ENCODE measurements around the gene PDIK1L. TPM values are rescaled to one million over a fixed set of nuclear protein-coding genes. Genes with fewer than 3 reads are reported as not detected.

The PDIK1L gene
- total RNA-seq, 1 experiment from 2014 or later, result 7.6 TPM

DNA sequence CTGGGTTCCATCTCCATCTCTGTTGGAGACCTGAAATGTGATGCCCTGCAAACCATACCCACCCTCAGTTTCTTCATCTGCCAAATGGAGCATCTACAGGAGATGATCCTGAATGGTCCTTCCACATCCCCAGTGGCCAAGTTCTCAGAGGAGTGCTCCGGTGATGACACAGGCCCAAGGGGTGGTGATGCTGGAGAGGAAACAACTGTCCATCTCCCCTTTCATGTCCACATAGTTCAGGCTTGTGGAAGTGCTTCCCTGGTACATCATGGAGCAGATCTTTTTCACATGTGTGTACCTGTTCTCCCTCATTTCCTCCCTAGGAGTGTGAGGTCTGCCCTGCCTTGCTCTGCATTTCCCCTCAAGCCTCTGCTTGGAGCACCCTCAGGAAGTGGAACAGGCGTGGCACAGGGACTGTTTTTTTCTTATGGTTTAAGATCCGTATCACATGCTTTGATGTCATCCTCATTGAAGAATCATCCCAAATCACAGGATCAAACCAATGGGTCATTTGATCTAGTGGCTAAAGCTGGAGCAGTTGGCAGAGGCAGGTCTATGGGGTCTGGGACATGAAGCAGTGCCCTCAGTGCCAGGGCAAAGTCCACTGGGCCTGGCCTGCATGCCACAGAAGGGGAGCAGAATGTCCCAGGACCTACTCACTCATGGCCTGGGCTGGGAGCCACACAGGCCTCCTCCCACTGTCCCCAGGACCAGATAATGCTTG lies 36.0 kb upstream of the PDIK1L start:
- H2AFZ ChIP-seq, result no peak overlapping the region

DNA sequence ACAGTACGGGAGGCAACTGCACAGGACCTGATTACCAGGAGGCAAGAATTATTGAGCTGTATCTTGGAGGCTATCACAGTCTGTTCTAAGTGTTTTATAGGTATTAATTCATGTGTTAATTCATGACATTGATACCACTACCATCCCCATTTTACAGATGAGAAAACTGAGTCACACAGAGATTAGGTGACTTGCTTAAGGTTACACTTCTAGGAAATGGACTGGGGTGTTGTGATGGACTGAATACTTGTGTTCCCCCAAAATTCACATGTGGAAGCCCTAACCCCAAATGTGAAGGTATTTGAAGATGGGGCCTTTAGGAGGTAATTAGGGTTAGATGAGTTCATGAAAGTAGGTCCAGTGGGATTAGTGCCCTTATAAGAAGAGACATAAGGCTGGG lies 34.1 kb upstream of the PDIK1L start:
- no peak overlapping the region for H3K4me2 ChIP-seq
- TF ChIP-seq EZH2 (IDR thresholded peaks at IDR 0.05; ENCODE audit: low read depth), result no peak
- TF ChIP-seq, protein P1, sequence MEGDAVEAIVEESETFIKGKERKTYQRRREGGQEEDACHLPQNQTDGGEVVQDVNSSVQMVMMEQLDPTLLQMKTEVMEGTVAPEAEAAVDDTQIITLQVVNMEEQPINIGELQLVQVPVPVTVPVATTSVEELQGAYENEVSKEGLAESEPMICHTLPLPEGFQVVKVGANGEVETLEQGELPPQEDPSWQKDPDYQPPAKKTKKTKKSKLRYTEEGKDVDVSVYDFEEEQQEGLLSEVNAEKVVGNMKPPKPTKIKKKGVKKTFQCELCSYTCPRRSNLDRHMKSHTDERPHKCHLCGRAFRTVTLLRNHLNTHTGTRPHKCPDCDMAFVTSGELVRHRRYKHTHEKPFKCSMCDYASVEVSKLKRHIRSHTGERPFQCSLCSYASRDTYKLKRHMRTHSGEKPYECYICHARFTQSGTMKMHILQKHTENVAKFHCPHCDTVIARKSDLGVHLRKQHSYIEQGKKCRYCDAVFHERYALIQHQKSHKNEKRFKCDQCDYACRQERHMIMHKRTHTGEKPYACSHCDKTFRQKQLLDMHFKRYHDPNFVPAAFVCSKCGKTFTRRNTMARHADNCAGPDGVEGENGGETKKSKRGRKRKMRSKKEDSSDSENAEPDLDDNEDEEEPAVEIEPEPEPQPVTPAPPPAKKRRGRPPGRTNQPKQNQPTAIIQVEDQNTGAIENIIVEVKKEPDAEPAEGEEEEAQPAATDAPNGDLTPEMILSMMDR (conservative IDR thresholded peaks at IDR 0.05), result no peak
- no peak overlapping the region for H3K4me3 ChIP-seq
- POLR2A ChIA-PET (ENCODE audit: unreplicated experiment), result interaction anchor here (0.6 kb wide), 1 partner anchor 100 kb away, joined by 4 read pairs; no protein-coding TSS in a partner anchor
- CTCF ChIA-PET, result no interaction called here
- no peaks in the 10 kb centered on the region for H3K9me2 ChIP-seq (ENCODE audit: insufficient read depth)
- H3K79me2 ChIP-seq (ENCODE audit: low read depth), result no peaks in the 10 kb centered on the region
- no peaks in the 10 kb centered on the region for H3K27me3 ChIP-seq (ENCODE audit: insufficient read depth, low read depth)
- BruUV-seq (replicated peaks), result no TSS peak
- peaks cover 36% of the 10 kb centered on the region for H3K4me1 ChIP-seq (replicated peaks; ENCODE audit: insufficient read depth)
- H3K9me3 ChIP-seq (ENCODE audit: insufficient read depth, low read depth), result no peaks in the 10 kb centered on the region
- no peak for DNase-seq
- H2AFZ ChIP-seq, result no peak overlapping the region
- intact Hi-C loops (cut with micrococcal nuclease; ENCODE audit: unreplicated experiment), result no loop called here
- no peaks in the 10 kb centered on the region for H3K36me3 ChIP-seq (ENCODE audit: low read depth)
- peaks cover 14% of the 10 kb centered on the region; the same call in 1 of the 2 replicates for H3F3A ChIP-seq (ENCODE audit: insufficient read depth, low read depth)
- no peak overlapping the region for H3K27ac ChIP-seq
- H4K20me1 ChIP-seq (ENCODE audit: insufficient read depth), result no peaks in the 10 kb centered on the region

More for the DNA sequence above, 36.0 kb upstream of the PDIK1L start:
- H3K9me3 ChIP-seq (ENCODE audit: insufficient read depth, low read depth), result no peaks in the 10 kb centered on the region
- no peaks in the 10 kb centered on the region for H3K79me2 ChIP-seq (ENCODE audit: low read depth)
- ChIA-PET CTCF (interaction anchor here (0.6 kb wide), 1 partner anchor 64 kb away, joined by 3 read pairs; no protein-coding TSS in a partner anchor), POLR2A (ENCODE audit: unreplicated experiment) (no interaction called here)
- TF ChIP-seq, protein P1 (conservative IDR thresholded peaks at IDR 0.05), result no peak
- H3K4me2 ChIP-seq, result no peak overlapping the region
- H4K20me1 ChIP-seq (ENCODE audit: insufficient read depth), result no peaks in the 10 kb centered on the region
- no peak for DNase-seq
- H3K4me3 ChIP-seq, result no peak overlapping the region
- intact Hi-C loops (cut with micrococcal nuclease; ENCODE audit: unreplicated experiment), result no loop called here
- peaks cover 14% of the 10 kb centered on the region; the same call in 1 of the 2 replicates for H3F3A ChIP-seq (ENCODE audit: insufficient read depth, low read depth)
- H3K9me2 ChIP-seq (ENCODE audit: insufficient read depth), result no peaks in the 10 kb centered on the region
- no TSS peak for BruUV-seq (replicated peaks)
- peaks cover 31% of the 10 kb centered on the region for H3K4me1 ChIP-seq (replicated peaks; ENCODE audit: insufficient read depth)
- H3K36me3 ChIP-seq (ENCODE audit: low read depth), result no peaks in the 10 kb centered on the region
- no peaks in the 10 kb centered on the region for H3K27me3 ChIP-seq (ENCODE audit: insufficient read depth, low read depth)
- no peak overlapping the region for H3K27ac ChIP-seq

DNA sequence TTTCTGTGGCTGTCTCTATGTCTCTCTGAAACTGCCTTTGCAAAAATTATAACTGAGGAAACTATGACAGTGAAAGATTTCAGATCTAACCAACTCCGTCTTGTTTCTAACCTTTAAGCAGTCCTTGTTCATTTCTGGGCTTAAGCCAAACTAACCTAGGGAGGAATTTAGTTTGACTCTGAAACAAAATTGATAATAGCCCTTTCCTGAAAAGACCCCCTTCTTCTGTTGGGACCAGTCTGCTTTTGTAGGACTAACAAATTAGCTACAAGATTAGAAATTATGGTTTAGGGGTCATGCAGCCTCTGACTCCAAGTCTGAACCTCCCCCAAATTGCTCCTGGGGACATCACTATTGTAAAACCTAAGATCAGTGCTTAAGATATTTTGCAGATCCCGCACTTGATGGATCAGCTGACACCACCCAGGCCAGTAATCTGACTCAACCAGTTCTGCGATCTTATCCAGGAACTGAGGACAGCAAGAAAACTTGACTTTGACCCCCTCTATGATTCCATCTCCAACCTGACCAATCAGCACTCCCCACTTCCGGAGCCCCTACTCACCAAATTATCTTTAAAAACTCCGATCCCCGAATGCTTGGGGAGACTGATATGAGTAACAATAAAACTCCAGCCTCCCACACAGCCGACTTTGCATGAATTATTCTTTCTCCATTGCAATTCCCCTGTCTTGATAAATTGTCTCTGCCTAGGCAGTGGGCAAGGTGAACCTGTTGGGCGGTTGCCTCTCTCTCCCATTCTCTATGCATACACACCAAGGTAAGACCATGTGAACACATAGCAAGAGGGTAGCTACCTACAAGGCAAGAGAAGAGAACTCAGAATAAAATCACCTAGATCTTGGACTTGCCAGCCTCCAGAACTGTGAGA lies 33.1 kb upstream of the PDIK1L start:
- Histone ChIP-seq H3K9me3 (ENCODE audit: insufficient read depth, low read depth) (no peaks in the 10 kb centered on the region), H3K36me3 (ENCODE audit: low read depth) (no peaks in the 10 kb centered on the region), H3K4me3 (no peak overlapping the region), H3K9me2 (ENCODE audit: insufficient read depth) (no peaks in the 10 kb centered on the region), H3K27me3 (ENCODE audit: insufficient read depth, low read depth) (no peaks in the 10 kb centered on the region), H3F3A (ENCODE audit: insufficient read depth, low read depth) (peaks cover 19% of the 10 kb centered on the region; the same call in 1 of the 2 replicates), H3K79me2 (ENCODE audit: low read depth) (no peaks in the 10 kb centered on the region), H3K4me1 (replicated peaks; ENCODE audit: insufficient read depth) (peaks cover 44% of the 10 kb centered on the region), H3K27ac (0 out of 2 replicates have a peak overlapping the region, but pooled peaks have one; percentile 17), H2AFZ (no peak overlapping the region), H4K20me1 (ENCODE audit: insufficient read depth) (no peaks in the 10 kb centered on the region), H3K4me2 (peak overlapping the region; percentile 55)
- ChIA-PET POLR2A (ENCODE audit: unreplicated experiment) (interaction anchor here (0.6 to 0.7 kb wide), 2 partner anchors 27 to 54 kb away, joined by 7 to 10 read pairs; no protein-coding TSS in a partner anchor), CTCF (no interaction called here)
- intact Hi-C loops (cut with micrococcal nuclease; ENCODE audit: unreplicated experiment), result no loop called here
- DNase-seq, result peak in 1 of 2 experiments; percentile 73
- TF ChIP-seq, protein P1 (conservative IDR thresholded peaks at IDR 0.05), result no peak
- TF ChIP-seq EZH2 (IDR thresholded peaks at IDR 0.05; ENCODE audit: low read depth), result no peak
- BruUV-seq (replicated peaks), result no TSS peak
